ENCODE results near the gene CDKN1B. TPM values are rescaled to one million over a fixed set of nuclear protein-coding genes. Genes with fewer than 3 reads are reported as not detected.

The CDKN1B gene
- total and polyA plus RNA-seq, 2 donors from 2014 or later = 27.9 to 52.3 TPM

Small RNA genes within 50 kb of the gene (microRNA-seq; reads per million reads assigned to microRNA genes)
- not detected for gene MIR613

Other genes starting within 250 kb of the CDKN1B start
- gene DUSP16, start 154.5 kb upstream of the CDKN1B start, total RNA-seq = 27.4 TPM
- gene DUSP16, start 154.5 kb upstream of the CDKN1B start, polyA plus RNA-seq (ENCODE audit: insufficient read depth, low read depth, low replicate concordance) = 6.6 TPM
- gene CREBL2, start 105.5 kb upstream of the CDKN1B start, total RNA-seq = 38.6 TPM
- 35.8 TPM for gene CREBL2, start 105.5 kb upstream of the CDKN1B start, polyA plus RNA-seq (ENCODE audit: insufficient read depth, low read depth, low replicate concordance)
- gene GPR19, start 21.2 kb upstream of the CDKN1B start, total RNA-seq = 0.19 TPM
- gene GPR19, start 21.2 kb upstream of the CDKN1B start, polyA plus RNA-seq (ENCODE audit: insufficient read depth, low read depth, low replicate concordance) = not detected
- 18.9 TPM for gene APOLD1, start 68.3 kb downstream of the CDKN1B start, total RNA-seq
- gene APOLD1, start 68.3 kb downstream of the CDKN1B start, polyA plus RNA-seq (ENCODE audit: insufficient read depth, low read depth, low replicate concordance) = 4.5 TPM
- 50.9 TPM for gene DDX47, start 96.0 kb downstream of the CDKN1B start, total RNA-seq
- gene DDX47, start 96.0 kb downstream of the CDKN1B start, polyA plus RNA-seq (ENCODE audit: insufficient read depth, low read depth, low replicate concordance) = 35.1 TPM
- 60.6 TPM for gene GPRC5A, start 174.2 kb downstream of the CDKN1B start, total RNA-seq
- gene GPRC5A, start 174.2 kb downstream of the CDKN1B start, polyA plus RNA-seq (ENCODE audit: insufficient read depth, low read depth, low replicate concordance) = 6.3 TPM
- 0.25 TPM for gene GPRC5D, start 234.8 kb downstream of the CDKN1B start, total RNA-seq
- gene GPRC5D, start 234.8 kb downstream of the CDKN1B start, polyA plus RNA-seq (ENCODE audit: insufficient read depth, low read depth, low replicate concordance) = not detected